Activated CD4-positive, alpha-beta T cell treated with anti-CD3 and anti-CD28 coated beads, Interleukin-2, amount 50 U/mL, for 4 hours (primary cell): ENCODE data around the gene ITGB4.
"Not testable (repeated sequence)": the region's sequence is repeated elsewhere in the genome, so short reads cannot be mapped to it uniquely, and the experiment has no call there.

Experiments used
- DNase-seq, 2 experiments: peaks; one replicate each; pipeline ENCODE4 v3.0.0-alpha.2; 2020

The ITGB4 gene

GRCh38 chr17:75773808-75774470 is 52.7 kb downstream of the ITGB4 start:
- no peak for DNase-seq

GRCh38 chr17:75774471-75774990 is 53.3 kb downstream of the ITGB4 start:
- DNase-seq = no peak

- no peak for DNase-seq
Measured at GRCh38 chr17:75774991-75775668, 53.9 kb downstream of the ITGB4 start.

GRCh38 chr17:75776386-75777295 is 55.4 kb downstream of the ITGB4 start:
- DNase-seq = no peak

GRCh38 chr17:75777296-75777922 is 56.1 kb downstream of the ITGB4 start:
- no peak for DNase-seq

GRCh38 chr17:75778066-75778860 is 57.0 kb downstream of the ITGB4 start:
- not testable (repeated sequence) for DNase-seq

GRCh38 chr17:75778861-75779249 is 57.6 kb downstream of the ITGB4 start:
- DNase-seq = peak in 1 of 2 experiments; percentile 62

- peak; percentile 92 for DNase-seq
Measured at GRCh38 chr17:75779250-75779986, 58.2 kb downstream of the ITGB4 start.

GRCh38 chr17:75779987-75780889 is 59.0 kb downstream of the ITGB4 start:
- DNase-seq = no peak

- no peak for DNase-seq
Measured at GRCh38 chr17:75783069-75783783, 62.0 kb downstream of the ITGB4 start.

GRCh38 chr17:75783803-75784472 is 62.7 kb downstream of the ITGB4 start:
- peak in 1 of 2 experiments; percentile 2 for DNase-seq

- DNase-seq = peak; percentile 92 to 93
Measured at GRCh38 chr17:75784473-75785015, 63.3 kb downstream of the ITGB4 start, which contains the start of gene UNK. Gene UNK (plus strand): TSS chr17:75784806. CDS start chr17:75784881, 75 bp downstream.

- peak; percentile 12 to 21 for DNase-seq
Measured at GRCh38 chr17:75785016-75785890, 64.0 kb downstream of the ITGB4 start.

GRCh38 chr17:75791254-75791653 is 70.0 kb downstream of the ITGB4 start:
- no peak for DNase-seq

- DNase-seq = no peak
Measured at GRCh38 chr17:75793460-75793859, 72.2 kb downstream of the ITGB4 start.

- DNase-seq = no peak
Measured at GRCh38 chr17:75795820-75796607, 74.8 kb downstream of the ITGB4 start.
